SK-N-SH treated with all-trans-retinoic acid at 6 μM for 48 hours (cell line): ENCODE data around the gene CHPF.
A peak's percentile ranks its signal among the peaks of the same experiment; 100 is the strongest.

Experiments used
- ATAC-seq: fragments of 200-7000 bp; cut with Tn5 transposase; 3 replicates; pipeline ENCODE4 v1.9.1; 2020; ENCODE audit warnings: mild to moderate bottlenecking, moderate library complexity
- ARNTL ChIP-seq: fragments of 450-650 bp; formaldehyde crosslinking; IDR thresholded peaks from 2 replicates; pipeline ENCODE4 v1.5.0; 2020; ENCODE audit warnings: low read depth, mild to moderate bottlenecking, moderate library complexity, borderline replicate concordance
- BACH2 ChIP-seq: fragments of 250-450 bp; sonication (Bioruptor Pico); IDR thresholded peaks from 2 replicates; pipeline ENCODE4 v1.9.0; 2021; ENCODE audit warnings: mild to moderate bottlenecking, borderline replicate concordance
- ESRRG ChIP-seq: fragments of 250-450 bp; sonication (Bioruptor Pico); IDR thresholded peaks from 2 replicates; pipeline ENCODE4 v1.6.1; 2021; ENCODE audit warnings: mild to moderate bottlenecking
- GLIS3 ChIP-seq: fragments of 250-450 bp; sonication (Bioruptor Pico); IDR thresholded peaks from 2 replicates; pipeline ENCODE4 v1.5.0; 2020; ENCODE audit warnings: mild to moderate bottlenecking, moderate library complexity
- OSR1 ChIP-seq: fragments of 250-450 bp; sonication (Bioruptor Pico); IDR thresholded peaks from 2 replicates; pipeline ENCODE4 v1.8.0; 2022; ENCODE audit warnings: moderate library complexity, mild to moderate bottlenecking, inconsistent platforms
- PPARA ChIP-seq: fragments of 250-450 bp; sonication (Bioruptor Pico); IDR thresholded peaks from 2 replicates; pipeline ENCODE4 v1.5.0; 2020; ENCODE audit warnings: mild to moderate bottlenecking, borderline replicate concordance
- RARB ChIP-seq: fragments of 250-450 bp; sonication (Bioruptor Pico); IDR thresholded peaks from 2 replicates; pipeline ENCODE4 v1.8.0; 2021; ENCODE audit warnings: mild to moderate bottlenecking, moderate library complexity
- TCF4 ChIP-seq: fragments of 250-450 bp; sonication (Bioruptor Pico); IDR thresholded peaks from 2 replicates; pipeline ENCODE4 v1.8.0; 2021; ENCODE audit warnings: mild to moderate bottlenecking, moderate library complexity, borderline replicate concordance
- TOX ChIP-seq: fragments of 250-450 bp; sonication (Bioruptor Pico); IDR thresholded peaks from 2 replicates; pipeline ENCODE4 v1.8.0; 2021; ENCODE audit warnings: mild to moderate bottlenecking, moderate library complexity, borderline replicate concordance
- ZC3H10 ChIP-seq: fragments of 250-450 bp; sonication (Bioruptor Pico); IDR thresholded peaks from 2 replicates; pipeline ENCODE4 v1.5.1; 2021; ENCODE audit warnings: mild to moderate bottlenecking, moderate library complexity
- ZFP3 ChIP-seq: fragments of 250-450 bp; sonication (Bioruptor Pico); IDR thresholded peaks from 2 replicates; pipeline ENCODE4 v1.5.0; 2020; ENCODE audit warnings: mild to moderate bottlenecking, moderate library complexity
- ZNF565 ChIP-seq: fragments of 450-650 bp; formaldehyde crosslinking; conservative IDR thresholded peaks from 2 replicates; pipeline ENCODE4 v1.5.0; 2020; ENCODE audit warnings: low read depth, mild to moderate bottlenecking, moderate library complexity
- ZNF70 ChIP-seq: fragments of 450-650 bp; formaldehyde crosslinking; IDR thresholded peaks from 2 replicates; pipeline ENCODE4 v1.5.0; 2020; ENCODE audit warnings: mild to moderate bottlenecking, moderate library complexity
- ZNF8 ChIP-seq: fragments of 450-650 bp; formaldehyde crosslinking; IDR thresholded peaks from 2 replicates; pipeline ENCODE4 v1.5.0; 2020; ENCODE audit warnings: mild to moderate bottlenecking, moderate library complexity
- TF ChIP-seq, protein P1 (sequence below): fragments of 250-450 bp; sonication (Bioruptor Pico); IDR thresholded peaks from 2 replicates; pipeline ENCODE4 v1.5.1; 2021; ENCODE audit warnings: mild to moderate bottlenecking, moderate library complexity
- TF ChIP-seq, protein P2 (sequence below): fragments of 250-450 bp; sonication (Bioruptor Pico); IDR thresholded peaks from 2 replicates; pipeline ENCODE4 v1.5.1; 2020; ENCODE audit warnings: low read depth, mild to moderate bottlenecking, moderate library complexity
- TF ChIP-seq, protein P3 (sequence below): fragments of 250-450 bp; sonication (Bioruptor Pico); IDR thresholded peaks from 2 replicates; pipeline ENCODE4 v1.8.0; 2021; ENCODE audit warnings: low read depth, mild to moderate bottlenecking, moderate library complexity, borderline replicate concordance
- TF ChIP-seq, protein P4 (sequence below): fragments of 250-450 bp; sonication (Bioruptor Pico); IDR thresholded peaks from 2 replicates; pipeline ENCODE4 v1.5.0; 2020; ENCODE audit warnings: mild to moderate bottlenecking, moderate library complexity

The CHPF gene

DNA sequence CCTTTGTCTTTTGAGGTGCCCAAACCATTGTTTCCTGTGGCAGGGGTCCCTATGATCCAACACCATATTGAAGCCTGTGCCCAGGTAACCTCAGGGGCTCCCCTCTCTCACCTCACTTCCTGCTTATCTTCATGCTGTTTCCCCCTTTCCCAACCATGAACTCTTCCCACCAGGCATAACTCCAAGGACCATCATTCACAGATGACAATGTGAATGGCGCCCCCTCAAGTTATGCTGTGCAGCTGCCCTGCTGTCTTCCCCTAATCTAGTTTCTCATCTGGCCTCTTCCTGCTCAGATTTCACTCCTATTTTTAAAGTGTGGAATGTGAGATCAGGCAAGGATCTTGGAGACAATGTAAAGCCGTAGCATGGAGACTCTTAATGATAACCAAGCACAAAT is 43.5 kb downstream of the CHPF start:
- no peak for ATAC-seq
- TF ChIP-seq RARB (no peak), BACH2 (CRISPR knock-in tag) (no peak), OSR1 (no peak)
- TF ChIP-seq, all 23 proteins: peak for 0

DNA sequence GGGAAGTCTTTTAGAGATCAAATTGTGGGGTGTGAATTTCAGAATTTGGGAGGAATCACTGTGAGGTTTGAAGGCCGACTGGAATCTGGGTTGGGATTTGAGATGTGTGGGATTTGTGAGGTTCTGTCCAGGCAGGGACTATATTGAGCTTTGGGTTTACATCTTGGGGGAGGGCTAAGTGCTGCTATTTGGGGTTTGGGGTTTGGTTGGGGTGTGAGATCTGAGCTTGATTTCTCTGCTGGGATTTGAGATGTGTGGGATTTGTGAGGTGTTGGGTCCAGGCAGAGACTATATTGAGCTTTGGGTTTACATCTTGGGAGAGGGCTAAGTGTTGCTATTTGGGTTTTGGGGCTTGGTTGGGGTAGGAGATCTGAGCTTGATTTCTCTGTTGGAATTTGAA is 44.1 kb downstream of the CHPF start:
- ATAC-seq: no peak
- TF ChIP-seq ZNF70 (CRISPR knock-in tag) (no peak), RARB (no peak)
- TF ChIP-seq, protein P1, sequence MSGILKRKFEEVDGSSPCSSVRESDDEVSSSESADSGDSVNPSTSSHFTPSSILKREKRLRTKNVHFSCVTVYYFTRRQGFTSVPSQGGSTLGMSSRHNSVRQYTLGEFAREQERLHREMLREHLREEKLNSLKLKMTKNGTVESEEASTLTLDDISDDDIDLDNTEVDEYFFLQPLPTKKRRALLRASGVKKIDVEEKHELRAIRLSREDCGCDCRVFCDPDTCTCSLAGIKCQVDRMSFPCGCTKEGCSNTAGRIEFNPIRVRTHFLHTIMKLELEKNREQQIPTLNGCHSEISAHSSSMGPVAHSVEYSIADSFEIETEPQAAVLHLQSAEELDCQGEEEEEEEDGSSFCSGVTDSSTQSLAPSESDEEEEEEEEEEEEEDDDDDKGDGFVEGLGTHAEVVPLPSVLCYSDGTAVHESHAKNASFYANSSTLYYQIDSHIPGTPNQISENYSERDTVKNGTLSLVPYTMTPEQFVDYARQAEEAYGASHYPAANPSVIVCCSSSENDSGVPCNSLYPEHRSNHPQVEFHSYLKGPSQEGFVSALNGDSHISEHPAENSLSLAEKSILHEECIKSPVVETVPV (CRISPR knock-in tag): no peak
- TF ChIP-seq, all 23 proteins: peak for 0

DNA sequence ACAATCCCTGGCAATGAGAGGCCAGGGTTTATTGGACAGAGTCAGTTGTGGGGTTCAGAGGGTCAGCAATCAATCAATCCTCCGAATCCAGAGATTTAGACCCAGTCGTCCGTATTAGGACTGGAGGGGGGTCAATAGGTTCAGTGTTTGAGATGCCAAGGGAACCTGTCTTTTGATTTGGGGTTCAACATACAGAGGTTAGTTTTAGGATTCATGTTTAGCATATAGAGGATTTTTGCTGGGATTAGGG is 44.6 kb downstream of the CHPF start:
- TF ChIP-seq, protein P2, sequence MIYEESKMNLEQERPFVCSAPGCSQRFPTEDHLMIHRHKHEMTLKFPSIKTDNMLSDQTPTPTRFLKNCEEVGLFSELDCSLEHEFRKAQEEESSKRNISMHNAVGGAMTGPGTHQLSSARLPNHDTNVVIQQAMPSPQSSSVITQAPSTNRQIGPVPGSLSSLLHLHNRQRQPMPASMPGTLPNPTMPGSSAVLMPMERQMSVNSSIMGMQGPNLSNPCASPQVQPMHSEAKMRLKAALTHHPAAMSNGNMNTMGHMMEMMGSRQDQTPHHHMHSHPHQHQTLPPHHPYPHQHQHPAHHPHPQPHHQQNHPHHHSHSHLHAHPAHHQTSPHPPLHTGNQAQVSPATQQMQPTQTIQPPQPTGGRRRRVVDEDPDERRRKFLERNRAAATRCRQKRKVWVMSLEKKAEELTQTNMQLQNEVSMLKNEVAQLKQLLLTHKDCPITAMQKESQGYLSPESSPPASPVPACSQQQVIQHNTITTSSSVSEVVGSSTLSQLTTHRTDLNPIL (CRISPR knock-in tag): no peak
- TF ChIP-seq ZFP3 (CRISPR knock-in tag): no peak
- no peak for TF ChIP-seq TCF4
- no peak for TF ChIP-seq PPARA (CRISPR knock-in tag)
- TF ChIP-seq ZNF70 (CRISPR knock-in tag): no peak
- TF ChIP-seq ESRRG (CRISPR knock-in tag): no peak
- TF ChIP-seq, protein P1 (CRISPR knock-in tag): no peak
- no peak for TF ChIP-seq RARB
- no peak for TF ChIP-seq ARNTL (CRISPR knock-in tag)
- TF ChIP-seq ZC3H10 (CRISPR knock-in tag): no peak
- TF ChIP-seq ZNF565 (CRISPR knock-in tag): no peak
- TF ChIP-seq BACH2 (CRISPR knock-in tag): no peak
- TF ChIP-seq ZNF8 (CRISPR knock-in tag): no peak
- TF ChIP-seq, protein P3, sequence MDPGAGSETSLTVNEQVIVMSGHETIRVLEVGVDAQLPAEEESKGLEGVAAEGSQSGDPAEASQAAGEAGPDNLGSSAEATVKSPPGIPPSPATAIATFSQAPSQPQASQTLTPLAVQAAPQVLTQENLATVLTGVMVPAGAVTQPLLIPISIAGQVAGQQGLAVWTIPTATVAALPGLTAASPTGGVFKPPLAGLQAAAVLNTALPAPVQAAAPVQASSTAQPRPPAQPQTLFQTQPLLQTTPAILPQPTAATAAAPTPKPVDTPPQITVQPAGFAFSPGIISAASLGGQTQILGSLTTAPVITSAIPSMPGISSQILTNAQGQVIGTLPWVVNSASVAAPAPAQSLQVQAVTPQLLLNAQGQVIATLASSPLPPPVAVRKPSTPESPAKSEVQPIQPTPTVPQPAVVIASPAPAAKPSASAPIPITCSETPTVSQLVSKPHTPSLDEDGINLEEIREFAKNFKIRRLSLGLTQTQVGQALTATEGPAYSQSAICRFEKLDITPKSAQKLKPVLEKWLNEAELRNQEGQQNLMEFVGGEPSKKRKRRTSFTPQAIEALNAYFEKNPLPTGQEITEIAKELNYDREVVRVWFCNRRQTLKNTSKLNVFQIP (CRISPR knock-in tag): no peak
- no peak for TF ChIP-seq TOX
- TF ChIP-seq, protein P4, sequence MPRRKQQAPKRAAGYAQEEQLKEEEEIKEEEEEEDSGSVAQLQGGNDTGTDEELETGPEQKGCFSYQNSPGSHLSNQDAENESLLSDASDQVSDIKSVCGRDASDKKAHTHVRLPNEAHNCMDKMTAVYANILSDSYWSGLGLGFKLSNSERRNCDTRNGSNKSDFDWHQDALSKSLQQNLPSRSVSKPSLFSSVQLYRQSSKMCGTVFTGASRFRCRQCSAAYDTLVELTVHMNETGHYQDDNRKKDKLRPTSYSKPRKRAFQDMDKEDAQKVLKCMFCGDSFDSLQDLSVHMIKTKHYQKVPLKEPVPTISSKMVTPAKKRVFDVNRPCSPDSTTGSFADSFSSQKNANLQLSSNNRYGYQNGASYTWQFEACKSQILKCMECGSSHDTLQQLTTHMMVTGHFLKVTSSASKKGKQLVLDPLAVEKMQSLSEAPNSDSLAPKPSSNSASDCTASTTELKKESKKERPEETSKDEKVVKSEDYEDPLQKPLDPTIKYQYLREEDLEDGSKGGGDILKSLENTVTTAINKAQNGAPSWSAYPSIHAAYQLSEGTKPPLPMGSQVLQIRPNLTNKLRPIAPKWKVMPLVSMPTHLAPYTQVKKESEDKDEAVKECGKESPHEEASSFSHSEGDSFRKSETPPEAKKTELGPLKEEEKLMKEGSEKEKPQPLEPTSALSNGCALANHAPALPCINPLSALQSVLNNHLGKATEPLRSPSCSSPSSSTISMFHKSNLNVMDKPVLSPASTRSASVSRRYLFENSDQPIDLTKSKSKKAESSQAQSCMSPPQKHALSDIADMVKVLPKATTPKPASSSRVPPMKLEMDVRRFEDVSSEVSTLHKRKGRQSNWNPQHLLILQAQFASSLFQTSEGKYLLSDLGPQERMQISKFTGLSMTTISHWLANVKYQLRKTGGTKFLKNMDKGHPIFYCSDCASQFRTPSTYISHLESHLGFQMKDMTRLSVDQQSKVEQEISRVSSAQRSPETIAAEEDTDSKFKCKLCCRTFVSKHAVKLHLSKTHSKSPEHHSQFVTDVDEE (CRISPR knock-in tag): no peak
- ATAC-seq: no peak

DNA sequence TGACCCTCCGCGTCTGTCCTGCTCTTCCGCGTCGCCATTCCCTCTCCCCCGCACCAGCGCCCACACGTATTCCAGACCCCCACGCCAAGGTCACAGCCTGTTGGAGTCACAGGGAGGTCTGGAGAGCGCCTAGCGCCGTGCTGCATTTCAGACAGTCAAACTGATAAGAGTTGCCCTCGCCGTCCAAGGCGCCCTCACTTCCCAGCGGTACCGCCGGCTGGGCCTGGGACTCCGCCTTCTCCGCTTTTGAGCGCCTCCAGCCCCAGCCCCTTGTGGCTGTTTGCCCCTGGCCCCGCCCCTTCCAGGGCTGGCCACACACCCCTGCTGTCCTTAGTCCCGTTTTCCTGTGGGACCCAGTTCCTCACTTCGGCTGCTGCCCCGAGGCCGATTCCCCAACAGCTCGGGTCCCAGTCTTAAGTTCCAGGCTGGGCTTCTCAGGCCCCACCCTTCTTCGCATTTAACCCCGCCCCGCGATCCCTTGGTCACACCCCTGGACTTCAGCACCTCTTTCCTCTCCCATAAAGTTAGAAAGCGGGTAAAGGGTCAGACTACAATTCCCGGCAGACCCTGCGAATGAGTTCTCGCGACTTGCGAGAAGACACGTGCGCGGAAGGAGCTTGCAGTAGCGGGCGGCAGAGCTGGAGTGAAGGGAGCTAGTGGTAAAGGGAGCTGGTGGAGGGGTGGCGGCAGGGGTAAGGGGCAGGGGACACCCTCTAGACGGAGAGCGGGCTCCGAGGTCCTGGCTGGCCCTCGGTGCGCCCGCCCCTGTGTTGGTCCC is 45.1 kb downstream of the CHPF start, which contains the start of gene GMPPA:
Gene GMPPA, plus strand, starts transcription at position 612 of the 778 bp plus-strand sequence. CDS start 1,085 bp downstream, outside the sequence.
- TF ChIP-seq, protein P4 (CRISPR knock-in tag): no peak
- TF ChIP-seq ZNF565 (CRISPR knock-in tag) (no peak), GLIS3 (CRISPR knock-in tag) (no peak)
- ATAC-seq: peak; percentile 87
